GM12878 (cell line): ENCODE measurements around the gene ISLR. TPM values are rescaled to one million over a fixed set of nuclear protein-coding genes. Genes with fewer than 3 reads are reported as not detected.

Experiments
- ATAC-seq: fragments of 200-7000 bp; cut with Tn5 transposase; 3 replicates; pipeline ENCODE4 v1.9.1; 2020; ENCODE audit warnings: mild to moderate bottlenecking, moderate library complexity
- BruUV-seq: library from RNA; stranded (reverse); fragments of 400-500 nt; replicated peaks from 2 replicates; lab custom pipeline; 2021; lab: Mats Ljungman, UMichigan
- CTCF ChIA-PET: fragments of 300-600 bp; sonication (Branson Sonifier 250); formaldehyde crosslinking; extraction: SDS; loops from one replicate; lab custom pipeline; 2021; ENCODE audit warnings: inconsistent platforms; lab: Yijun Ruan, JAX
- POLR2A ChIA-PET: fragments of 350-600 bp; formaldehyde crosslinking; extraction: SDS; loops from one replicate; lab custom pipeline; 2021; ENCODE audit warnings: inconsistent platforms; lab: Charles Lee
- RAD21 ChIA-PET: fragments of 300-600 bp; sonication (Branson Sonifier 250); formaldehyde crosslinking; loops from one replicate; lab custom pipeline; 2023; ENCODE audit warnings: antibody characterized with exemption; ENCODE audit not compliant: unreplicated experiment; lab: Charles Lee
- SMC1A ChIA-PET: fragments of 300-600 bp; sonication (Branson Sonifier 250); formaldehyde crosslinking; loops from one replicate; lab custom pipeline; 2023; ENCODE audit not compliant: unreplicated experiment, uncharacterized antibody; lab: Charles Lee
- DNase-seq: peaks from one replicate; pipeline ENCODE4 v3.0.0-alpha.2; 2011; ENCODE audit warnings: low read depth, low spot score
- FAIRE-seq: peaks from 3 replicates; lab custom pipeline; 2011; peaks lifted over from hg19 to GRCh38; lab: Jason Lieb, UNC
- H2AFZ ChIP-seq: 2 replicates; pipeline ENCODE4 v1.6.0; 2011; ENCODE audit warnings: low read depth, low read length, control low read depth; ENCODE audit not compliant: control insufficient read depth
- H3K27ac ChIP-seq: 2 replicates; pipeline ENCODE4 v1.5.1; 2011; ENCODE audit warnings: control low read depth; ENCODE audit not compliant: control insufficient read depth, insufficient read depth
- H3K27me3 ChIP-seq, 2 experiments: replicated peaks in 1 of 2; 2 replicates each; pipeline versions ENCODE4 v1.6.0 to v1.6.1; 2011; ENCODE audit warnings: low read length in 1 of 2; ENCODE audit not compliant: control insufficient read depth in 2 of 2, insufficient read depth in 2 of 2
- H3K36me3 ChIP-seq, 2 experiments: 2 replicates each; pipeline ENCODE4 v1.5.1; 2011; ENCODE audit warnings: low read length in 1 of 2; ENCODE audit not compliant: control insufficient read depth in 2 of 2, insufficient read depth in 2 of 2
- H3K4me1 ChIP-seq: 2 replicates; pipeline ENCODE4 v1.6.1; 2011; ENCODE audit warnings: mild to moderate bottlenecking, low read length, moderate library complexity, mixed read lengths; ENCODE audit not compliant: control insufficient read depth, insufficient read depth
- H3K4me2 ChIP-seq: 2 replicates; pipeline ENCODE4 v1.6.0; 2011; ENCODE audit warnings: control low read depth; ENCODE audit not compliant: control insufficient read depth, insufficient read depth
- H3K4me3 ChIP-seq: fragments of 200-600 bp; sonication (generic); 2 replicates; pipeline ENCODE4 v1.5.1; 2016
- H3K79me2 ChIP-seq: 2 replicates; pipeline ENCODE4 v1.6.0; 2011; ENCODE audit warnings: low read length; ENCODE audit not compliant: control insufficient read depth, insufficient read depth
- H3K9ac ChIP-seq: 2 replicates; pipeline ENCODE4 v1.8.0; 2011; ENCODE audit warnings: low read length, control low read depth, mixed read lengths; ENCODE audit not compliant: control insufficient read depth, insufficient read depth
- H3K9me3 ChIP-seq: replicated peaks from 3 replicates; pipeline ENCODE4 v1.5.1; 2011; ENCODE audit warnings: mild to moderate bottlenecking, low read length; ENCODE audit not compliant: control insufficient read depth, insufficient read depth
- H4K20me1 ChIP-seq: 2 replicates; pipeline ENCODE4 v1.6.0; 2011; ENCODE audit not compliant: control insufficient read depth, insufficient read depth
- CBX5 ChIP-seq: sonication (generic); IDR thresholded peaks from 2 replicates; pipeline ENCODE4 v1.6.1; 2016; ENCODE audit warnings: low read depth, moderate library complexity, mild to moderate bottlenecking, inconsistent platforms
- CREB1 ChIP-seq: IDR thresholded peaks from 2 replicates; pipeline ENCODE4 v1.6.1; 2012; ENCODE audit warnings: low read depth, mild to moderate bottlenecking, inconsistent platforms
- EP300 ChIP-seq, 2 experiments: fragments of 150-350 bp in 1 of 2; IDR thresholded peaks; 2 replicates each; pipeline ENCODE4 v1.6.1; 2011 to 2012; ENCODE audit warnings: low read depth in 2 of 2, low read length in 2 of 2, borderline replicate concordance in 1 of 2, improper control_type of control experiment in 1 of 2, inconsistent platforms in 1 of 2; ENCODE audit not compliant: control insufficient read depth in 1 of 2
- FOXK2 ChIP-seq: fragments of 450-650 bp; IDR thresholded peaks from 2 replicates; pipeline ENCODE4 v1.6.1; 2017; ENCODE audit warnings: mild to moderate bottlenecking, moderate library complexity
- HDAC6 ChIP-seq: fragments of 200-600 bp; sonication (generic); IDR thresholded peaks from one replicate; pipeline ENCODE4 v1.8.0; 2017; ENCODE audit warnings: antibody characterized with exemption; ENCODE audit not compliant: unreplicated experiment
- NFIC ChIP-seq: IDR thresholded peaks from 2 replicates; pipeline ENCODE4 v1.6.1; 2012; ENCODE audit warnings: low read depth, mild to moderate bottlenecking, inconsistent platforms, low read length, moderate library complexity
- PBX3 ChIP-seq: IDR thresholded peaks from 2 replicates; pipeline ENCODE4 v1.6.1; 2011; ENCODE audit warnings: mild to moderate bottlenecking, low read depth, low read length, moderate library complexity; ENCODE audit not compliant: insufficient replicate concordance
- RCOR1 ChIP-seq: conservative IDR thresholded peaks from 2 replicates; pipeline ENCODE4 v1.6.1; 2012; ENCODE audit warnings: low read depth, low read length, improper control_type of control experiment
- RELA ChIP-seq: fragments of 450-650 bp; IDR thresholded peaks from 2 replicates; pipeline ENCODE4 v1.8.0; 2014; ENCODE audit warnings: borderline replicate concordance; ENCODE audit not compliant: partially characterized antibody
- RELB ChIP-seq: fragments of 450-650 bp; IDR thresholded peaks from 2 replicates; pipeline ENCODE4 v1.6.1; 2017; ENCODE audit warnings: low read depth, mild to moderate bottlenecking, moderate library complexity
- RFX5 ChIP-seq: IDR thresholded peaks from 2 replicates; pipeline ENCODE4 v1.6.1; 2011; ENCODE audit warnings: low read depth, low read length, improper control_type of control experiment
- RUNX3 ChIP-seq: IDR thresholded peaks from 2 replicates; pipeline ENCODE4 v1.6.1; 2012; ENCODE audit warnings: low read length, inconsistent platforms
- SREBF1 ChIP-seq: IDR thresholded peaks from 2 replicates; pipeline ENCODE4 v1.6.1; 2012; ENCODE audit warnings: mild to moderate bottlenecking, low read length
- SREBF2 ChIP-seq: IDR thresholded peaks from 2 replicates; pipeline ENCODE4 v1.6.1; 2012; ENCODE audit warnings: mild to moderate bottlenecking, low read length
- SUPT20H ChIP-seq: IDR thresholded peaks from 2 replicates; pipeline ENCODE4 v1.6.1; 2011; ENCODE audit warnings: low read depth, mild to moderate bottlenecking, low read length, moderate library complexity, borderline replicate concordance; ENCODE audit not compliant: control insufficient read depth
- TCF3 ChIP-seq: IDR thresholded peaks from 2 replicates; pipeline ENCODE4 v1.6.1; 2012; ENCODE audit warnings: low read depth, mild to moderate bottlenecking, low read length, borderline replicate concordance; ENCODE audit not compliant: insufficient read depth
- YBX1 ChIP-seq: fragments of 450-650 bp; IDR thresholded peaks from 2 replicates; pipeline ENCODE4 v1.6.1; 2016; ENCODE audit warnings: antibody characterized with exemption
- ZNF24 ChIP-seq: fragments of 450-650 bp; IDR thresholded peaks from 2 replicates; pipeline ENCODE4 v1.6.1; 2017; ENCODE audit warnings: antibody characterized with exemption, mild to moderate bottlenecking
- ZZZ3 ChIP-seq: IDR thresholded peaks from 2 replicates; pipeline ENCODE4 v1.6.1; 2011; ENCODE audit warnings: low read depth; ENCODE audit not compliant: control insufficient read depth, insufficient read length
- WGBS: methylation state at CpG from one replicate; pipeline ENCODE4 v1.1.6; 2016; ENCODE audit warnings: low lambda C conversion rate; ENCODE audit not compliant: insufficient replicate concordance, insufficient coverage; ENCODE audit errors: missing lambda C conversion rate; 5-methylcytosine and 5-hydroxymethylcytosine counted together
- in situ Hi-C: fragments of 300-500 bp; cut with MboI; formaldehyde crosslinking; loops from 9 replicates; pipeline ENCODE4 v1.14.3; 2018; ENCODE audit warnings: mixed read lengths
- intact Hi-C: fragments of 100-400 bp; cut with micrococcal nuclease; formaldehyde crosslinking; loops from one replicate; pipeline ENCODE4 v1.14.2; 2022; ENCODE audit not compliant: unreplicated experiment
- polyA plus RNA-seq, 11 experiments: library from polyadenylated mRNA; depleted of rRNA in 4 of 11; unstranded in 6 of 11; stranded (reverse) in 5 of 11; fragments of >200 nt; fragmentation: Nextera tagmentation in 4 of 11; fragmentation: Illumina TruSeq in 1 of 11; extraction: Ambion mirVana in 4 of 11; extraction: Trizol in 1 of 11; gene quantifications; 1 replicate in 1 of 11; 2 replicates in 10 of 11; pipeline versions ENCODE4 v1.2.1 to v1.2.3, GENCODE V29; 2011 to 2016; ENCODE audit warnings: inconsistent platforms in 2 of 11, missing spikeins in 2 of 11, low read depth in 1 of 11
- total RNA-seq, 4 experiments: library from RNA; depleted of rRNA in 3 of 4; stranded (reverse); fragments of >200 nt in 3 of 4; fragmentation: Illumina TruSeq in 1 of 4; extraction: Trizol in 1 of 4; gene quantifications; 2 replicates each; pipeline versions ENCODE4 v1.2.1 to v1.2.3, GENCODE V29; 2013 to 2021
- TF ChIP-seq, protein P1 (sequence below): IDR thresholded peaks from 2 replicates; pipeline ENCODE4 v1.6.1; 2011; ENCODE audit warnings: borderline replicate concordance, low read depth, mild to moderate bottlenecking, moderate library complexity, mixed read lengths, low read length; ENCODE audit not compliant: insufficient read depth; ENCODE audit errors: extremely low read length

Gene ISLR
- total and polyA plus RNA-seq, 10 of the 15 experiments (the other 5 are each of a cell fraction or from before 2014, with no cell fraction given): 0.03 to 1.8 (median 0.54) TPM

GRCh38 chr15:74208901-74209559 is 35.5 kb downstream of the ISLR start (continued):
- TF ChIP-seq SUPT20H: no peak
- TF ChIP-seq CBX5: no peak
- TF ChIP-seq PBX3: no peak
- TF ChIP-seq NFIC: 0 out of 2 replicates have a peak, but pooled peaks have one; percentile 27
- TF ChIP-seq RUNX3: peak; percentile 55; the same call in 1 of the 2 replicates
- no peak for TF ChIP-seq RFX5

- Histone ChIP-seq H3K9me3 (no peaks in the 10 kb centered on the region), H3K36me3 (no peaks in the 10 kb centered on the region), H3K9ac (no peak overlapping the region), H3K79me2 (no peaks in the 10 kb centered on the region), H3K27ac (no peak overlapping the region), H2AFZ (no peak overlapping the region), H3K27me3 (no peaks in the 10 kb centered on the region; a peak in 1 of 4 replicates), H3K4me2 (0 out of 2 replicates have a peak overlapping the region, but pooled peaks have one; percentile 17), H3K4me3 (no peak overlapping the region), H4K20me1 (no peaks in the 10 kb centered on the region), H3K4me1 (peaks cover 46% of the 10 kb centered on the region)
- FAIRE-seq: no peak
- in situ Hi-C loops (no loop called here), intact Hi-C loops (no loop called here)
- no TSS peak for BruUV-seq
- DNase-seq: no peak
- ATAC-seq: no peak
- WGBS: 62% methylated on average over 5 of the region's 5 CpGs
- ChIA-PET SMC1A (no interaction called here), RAD21 (no interaction called here), CTCF (no interaction called here), POLR2A (no interaction called here)
- TF ChIP-seq YBX1 (no peak), RELB (no peak), FOXK2 (no peak), TCF3 (no peak), SREBF2 (no peak), SREBF1 (no peak), CREB1 (no peak), RELA (no peak), EP300 (IDR thresholded peaks at IDR 0.05; ENCODE audit: borderline replicate concordance in 1 of 2, control insufficient read depth in 1 of 2, low read depth in 2 of 2, low read length in 2 of 2) (no peak), RCOR1 (no peak), ZNF24 (no peak), ZZZ3 (no peak), HDAC6 (no peak)
- TF ChIP-seq, protein P1, sequence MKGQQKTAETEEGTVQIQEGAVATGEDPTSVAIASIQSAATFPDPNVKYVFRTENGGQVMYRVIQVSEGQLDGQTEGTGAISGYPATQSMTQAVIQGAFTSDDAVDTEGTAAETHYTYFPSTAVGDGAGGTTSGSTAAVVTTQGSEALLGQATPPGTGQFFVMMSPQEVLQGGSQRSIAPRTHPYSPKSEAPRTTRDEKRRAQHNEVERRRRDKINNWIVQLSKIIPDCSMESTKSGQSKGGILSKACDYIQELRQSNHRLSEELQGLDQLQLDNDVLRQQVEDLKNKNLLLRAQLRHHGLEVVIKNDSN: no peak
These were observed 36.0 kb downstream of the ISLR start for GRCh38 chr15:74209560-74209958.
